Measurements from ENCODE around the gene ODAD4.
A peak's percentile ranks its signal among the peaks of the same experiment; 100 is the strongest.
"Not testable (repeated sequence)": the region's sequence is repeated elsewhere in the genome, so short reads cannot be mapped to it uniquely, and the experiment has no call there.

Gene ODAD4

DNA sequence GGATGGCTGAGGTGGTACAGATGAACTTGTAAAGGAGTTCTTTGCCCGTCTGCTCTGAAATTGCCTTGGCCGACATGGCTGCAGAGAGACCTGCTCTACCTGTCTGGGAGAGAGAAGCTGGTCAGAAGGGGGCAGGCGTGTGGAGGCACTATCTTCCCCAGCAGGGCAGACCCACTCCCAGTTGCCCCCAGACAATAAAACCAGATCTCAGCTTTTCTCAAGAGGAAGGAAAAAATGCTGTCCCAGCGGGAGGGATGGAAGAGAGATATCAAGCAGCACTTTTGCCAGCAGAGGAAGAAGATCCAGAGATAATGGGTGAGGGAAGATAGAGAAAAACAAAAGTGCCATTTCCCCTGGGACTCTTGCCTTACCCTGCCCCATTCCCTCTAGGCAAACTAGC lies 16.6 kb upstream of the ODAD4 start:
- no peak for DNase-seq

DNA sequence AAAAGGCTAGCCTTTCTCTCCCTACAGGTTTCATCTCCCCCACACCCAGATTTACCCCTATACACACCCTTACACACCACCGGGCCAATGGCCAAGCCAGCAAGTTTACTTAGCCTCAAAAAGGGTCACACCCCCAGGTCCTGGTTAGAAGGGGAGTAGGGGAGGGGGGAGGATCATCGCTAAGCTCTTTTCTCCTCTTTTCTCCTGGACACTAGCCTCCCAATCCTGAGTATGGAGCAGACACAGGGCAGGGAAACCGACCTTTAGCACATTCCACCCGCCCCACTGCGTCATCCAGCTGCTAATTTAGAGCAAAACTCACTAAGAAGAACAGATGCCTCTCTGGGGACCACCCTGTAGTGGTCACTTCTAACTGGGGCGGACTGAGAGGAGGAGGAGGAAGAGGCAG lies 16.1 kb upstream of the ODAD4 start:
- no peak for DNase-seq

DNA sequence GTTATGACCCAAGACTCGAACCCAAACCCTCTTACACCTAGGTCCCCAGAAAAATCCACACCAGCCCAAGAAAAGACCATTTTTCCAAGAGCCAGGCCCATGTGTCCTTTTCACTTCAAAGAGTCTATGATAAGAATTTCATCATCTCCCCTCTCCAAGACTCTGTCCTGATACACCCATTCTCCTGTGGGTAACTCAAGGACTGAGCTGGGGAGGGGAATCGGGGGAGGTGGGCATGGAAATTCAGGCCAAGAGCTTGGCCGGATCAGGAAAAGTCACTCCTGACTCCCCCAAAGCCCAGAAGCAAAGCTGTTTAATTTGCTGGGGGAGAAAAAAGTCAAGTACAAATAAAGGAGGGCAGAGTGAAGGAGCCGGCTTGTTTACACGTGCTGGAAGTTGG lies 15.4 kb upstream of the ODAD4 start:
- no peak for DNase-seq

DNA sequence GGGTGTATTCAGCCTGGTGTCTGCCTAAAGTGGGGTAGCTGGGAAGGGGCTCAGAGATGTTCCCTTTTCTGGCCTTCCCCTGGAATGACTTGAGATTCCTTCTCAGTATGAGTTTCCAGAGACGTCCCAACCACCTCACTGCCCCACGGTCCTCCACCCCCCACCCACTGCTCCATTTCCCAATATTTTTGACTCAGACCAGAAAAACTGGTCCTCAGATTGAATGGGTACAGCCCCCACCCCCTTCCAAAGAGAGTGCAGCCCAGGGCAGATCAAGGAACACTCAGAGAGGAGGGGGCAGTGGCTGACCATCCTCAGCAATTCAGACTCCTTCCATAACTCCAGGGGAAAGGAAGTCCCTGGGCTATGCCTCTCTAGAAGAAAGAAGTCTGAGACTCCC lies 14.9 kb upstream of the ODAD4 start:
- DNase-seq, result no peak

DNA sequence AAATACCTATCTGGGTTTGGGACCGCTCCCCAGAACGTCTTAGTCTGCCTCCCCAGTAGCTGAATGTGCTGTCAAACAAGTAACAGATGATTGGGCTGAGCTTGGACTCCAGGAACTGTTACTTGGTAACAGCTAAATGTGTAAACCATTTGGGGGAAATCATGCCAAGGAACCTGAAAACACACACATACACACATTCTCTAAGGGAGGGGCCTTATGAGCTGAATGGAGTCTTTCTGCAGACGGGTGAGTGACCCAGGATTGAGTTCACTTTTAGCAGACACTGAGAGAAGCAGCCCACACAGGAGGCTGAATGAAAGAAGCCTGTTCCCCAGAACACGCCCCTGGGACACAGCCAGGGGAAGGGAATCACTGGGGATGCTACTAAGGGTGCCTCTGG lies 13.2 kb upstream of the ODAD4 start:
- DNase-seq, result peak; percentile 27

DNA sequence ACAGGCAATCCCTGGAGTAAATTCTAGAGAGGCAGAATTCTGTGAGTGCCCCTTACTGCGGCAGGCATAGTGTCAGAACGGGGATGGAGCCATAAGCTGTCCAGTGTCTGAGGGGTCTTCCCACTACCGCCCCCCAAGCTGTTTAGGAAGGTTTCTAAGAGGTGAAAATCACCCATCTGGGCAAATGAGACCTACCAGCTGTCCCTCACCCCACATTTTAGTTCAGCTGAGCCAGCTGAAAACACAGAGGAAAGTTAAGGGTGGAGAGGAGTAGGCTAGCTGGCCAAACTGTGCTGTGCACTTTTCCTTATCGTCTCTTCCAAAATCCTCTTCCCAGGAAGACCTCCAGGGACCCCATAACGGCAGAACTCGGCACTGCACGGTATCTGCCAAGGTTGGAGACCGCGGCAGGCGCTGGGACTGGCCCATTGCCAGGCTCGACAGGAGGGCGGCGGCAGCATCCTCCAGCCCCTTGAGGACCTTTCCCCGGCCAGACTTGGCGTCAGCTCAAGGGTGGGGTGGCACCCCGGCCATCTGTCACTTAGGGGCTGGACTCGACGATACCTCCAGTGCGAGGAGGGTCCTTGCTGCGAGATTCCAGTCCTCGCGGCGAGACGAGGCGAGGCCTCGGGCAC lies 12.6 kb upstream of the ODAD4 start:
- peak; percentile 39 for DNase-seq

DNA sequence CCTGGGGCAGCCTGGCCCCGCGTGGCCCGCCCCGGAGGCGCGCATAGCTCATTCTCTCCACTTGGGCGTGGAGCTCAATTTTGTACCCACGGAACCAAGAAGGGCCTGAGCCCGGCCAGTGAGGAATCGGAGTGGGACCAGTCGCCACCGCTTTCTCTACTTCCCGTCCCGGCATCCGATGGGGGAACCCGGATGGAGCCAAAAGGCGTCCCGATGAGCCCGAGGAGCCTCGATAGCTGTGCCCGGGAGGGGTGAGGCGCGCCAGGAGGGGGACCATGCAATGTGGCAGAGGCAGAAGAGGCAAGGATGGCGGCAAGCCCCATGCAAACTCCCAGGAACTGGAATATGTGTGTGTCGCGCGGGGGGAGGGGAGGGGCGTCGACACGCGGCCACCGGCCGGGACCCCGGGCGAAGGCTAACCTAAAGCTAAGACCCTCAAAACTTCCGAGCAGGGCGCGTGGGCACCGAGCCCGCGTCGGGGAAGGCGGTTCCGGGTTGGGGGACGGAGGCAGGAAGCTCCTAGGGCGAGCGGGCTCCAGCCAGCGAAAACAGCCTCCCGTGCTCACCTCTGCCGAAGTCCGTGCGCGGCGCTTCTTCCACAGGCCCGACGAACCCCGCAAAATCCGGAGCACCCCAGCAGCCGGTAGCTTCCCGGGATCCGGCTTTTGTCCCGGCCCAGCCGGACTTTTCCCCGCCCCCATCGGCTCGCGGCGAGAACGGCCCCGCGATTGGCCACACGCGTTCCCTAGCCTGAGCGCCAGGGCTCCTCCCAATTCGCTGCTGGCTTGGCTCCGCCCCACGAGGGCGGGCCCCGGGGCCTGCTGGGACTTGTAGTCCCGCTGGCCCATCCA lies 11.9 kb upstream of the ODAD4 start, which contains the start of gene ACLY:
TSS of gene ACLY (minus strand) at position 638 of the 851 bp plus-strand sequence. CDS start 5,078 bp downstream, outside the sequence.
- peak; percentile 92 for DNase-seq

DNA sequence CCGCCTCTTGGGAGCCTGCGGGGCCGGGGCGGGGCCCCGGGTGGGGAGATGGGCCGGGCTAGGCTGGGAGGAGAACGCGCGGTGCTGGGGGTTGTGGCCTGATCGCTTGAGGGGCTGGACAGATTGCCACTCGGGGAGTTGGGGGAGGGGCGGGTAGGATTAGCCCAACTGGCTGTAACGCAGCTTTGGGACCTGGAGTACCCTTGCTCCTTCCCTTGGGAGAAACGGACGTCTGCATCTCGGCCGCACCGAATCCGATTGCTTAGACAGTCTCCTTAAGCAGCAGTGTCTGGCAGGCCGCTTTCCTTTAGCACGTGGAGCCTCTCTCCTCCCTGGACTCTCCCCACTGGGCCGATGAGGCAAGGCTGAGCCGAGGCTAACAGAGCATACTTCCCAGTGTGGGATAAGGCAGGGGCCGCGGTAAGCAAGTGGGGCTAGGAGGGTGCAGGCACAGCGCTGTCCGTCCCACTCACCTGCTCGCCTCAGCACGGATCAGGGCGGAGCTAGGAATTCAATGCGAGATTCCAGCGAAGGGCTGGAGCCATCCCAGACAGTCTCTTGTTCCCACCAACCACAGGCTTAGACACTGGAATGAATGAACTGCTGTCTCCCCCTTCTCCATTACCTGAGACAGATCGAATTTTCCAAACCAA lies 11.1 kb upstream of the ODAD4 start:
- peak; percentile 79 for DNase-seq

DNA sequence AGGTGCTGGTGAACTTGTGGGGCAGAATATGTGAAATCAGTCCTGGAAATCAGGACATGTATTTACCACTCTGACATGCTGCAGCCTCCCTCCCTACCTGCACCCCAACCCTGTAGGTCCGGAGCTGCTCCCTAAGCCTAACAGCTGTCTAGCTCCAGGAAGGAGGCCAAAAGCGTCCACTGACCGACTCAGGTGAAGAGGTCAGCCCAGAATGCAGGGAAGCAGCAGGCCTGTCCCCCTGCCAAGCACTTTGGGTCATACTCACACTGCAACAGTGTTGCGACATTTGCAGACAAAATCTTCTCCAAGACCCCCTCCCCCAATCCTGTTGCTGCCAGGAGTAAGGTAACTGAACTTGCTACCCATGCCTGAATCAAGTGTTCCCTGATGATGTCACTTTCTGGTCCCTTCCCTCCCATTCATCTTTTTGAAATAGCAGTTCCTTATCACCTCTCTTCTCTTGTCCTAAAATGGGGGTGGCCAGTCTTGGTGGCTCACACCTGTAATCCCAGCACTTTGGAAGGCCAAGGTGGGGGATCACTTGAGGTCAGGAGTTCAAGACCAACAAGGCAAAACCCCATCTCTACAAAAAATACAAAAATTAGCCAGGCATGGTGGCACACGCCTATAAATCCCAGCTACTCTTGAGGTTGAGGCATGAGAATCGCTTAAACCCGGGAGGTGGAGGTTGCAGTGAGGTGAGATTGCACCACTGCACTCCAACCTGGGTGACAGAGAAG lies 10.4 kb upstream of the ODAD4 start:
- peak; percentile 3 for DNase-seq

DNA sequence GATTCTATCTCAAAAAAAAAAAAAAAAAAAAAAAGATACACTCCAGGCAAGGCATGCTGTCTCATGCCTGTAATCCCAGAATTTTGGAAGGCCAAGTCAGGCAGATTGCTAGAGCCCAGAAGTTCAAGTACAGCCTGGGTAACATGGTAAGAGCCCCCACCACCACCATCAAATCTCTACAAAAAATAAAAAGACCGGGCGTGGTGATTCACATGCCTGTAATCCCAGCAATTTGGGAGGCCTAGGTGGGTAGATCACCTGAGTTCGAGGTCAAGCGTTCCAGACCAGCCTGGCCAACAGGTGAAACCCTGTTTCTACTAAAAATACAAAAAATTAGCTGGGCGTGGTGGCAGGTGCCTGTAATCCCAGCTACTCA lies 9.8 kb upstream of the ODAD4 start:
- no peak for DNase-seq

DNA sequence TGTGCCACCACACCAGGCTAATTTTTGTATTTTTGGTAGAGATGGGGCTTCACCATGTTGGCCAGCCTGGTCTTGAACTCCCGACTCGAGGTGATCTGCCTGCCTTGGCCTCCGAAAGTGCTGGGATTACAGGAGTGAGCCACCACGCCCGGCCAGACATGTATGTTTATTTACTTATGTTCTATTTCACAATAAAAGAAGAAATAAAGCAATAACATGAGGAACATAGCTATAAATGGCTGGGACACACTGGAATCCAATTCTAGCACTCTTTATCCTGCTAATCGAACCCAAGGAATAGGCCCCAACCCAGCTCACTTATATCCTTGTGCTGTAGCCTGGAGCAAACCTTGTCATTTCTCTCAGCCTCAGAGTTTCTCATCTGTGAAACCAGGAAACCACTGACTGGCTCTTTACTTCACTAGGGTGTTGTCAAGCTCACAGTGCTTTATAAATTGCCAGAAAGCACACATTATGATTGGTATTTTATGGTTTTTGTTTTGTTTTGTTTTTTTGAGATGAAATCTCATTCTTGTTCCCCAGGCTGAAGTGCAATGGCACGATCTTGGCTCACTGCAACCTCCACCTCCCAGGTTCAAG lies 4.3 kb upstream of the ODAD4 start:
- DNase-seq, result no peak

DNA sequence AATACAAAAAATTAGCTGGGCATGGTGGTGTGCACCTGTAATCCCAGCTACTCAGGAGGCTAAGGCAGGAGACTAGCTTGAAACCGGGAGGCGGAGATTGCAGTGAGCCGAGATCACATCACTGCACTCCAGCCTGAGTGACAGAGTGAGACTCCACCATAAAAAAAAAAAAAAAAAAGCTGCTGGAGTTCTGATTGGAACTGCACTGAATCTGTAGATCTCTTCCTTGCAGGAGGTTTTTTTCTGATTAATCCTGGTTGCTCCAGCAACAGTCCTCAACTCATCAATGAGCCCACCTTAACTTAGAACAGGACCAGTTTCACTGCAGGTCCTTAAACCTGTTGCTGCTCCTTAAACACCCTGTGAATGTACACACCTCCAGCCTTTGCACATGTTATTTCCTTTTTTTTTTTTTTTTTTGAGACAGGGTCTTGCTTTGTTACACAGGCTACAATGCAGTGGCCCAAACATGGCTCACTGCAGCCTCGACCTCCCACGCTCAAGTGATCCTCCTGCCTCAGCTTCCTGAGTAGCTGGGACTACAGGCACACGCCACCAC lies 1.6 kb upstream of the ODAD4 start:
- no peak for DNase-seq

DNA sequence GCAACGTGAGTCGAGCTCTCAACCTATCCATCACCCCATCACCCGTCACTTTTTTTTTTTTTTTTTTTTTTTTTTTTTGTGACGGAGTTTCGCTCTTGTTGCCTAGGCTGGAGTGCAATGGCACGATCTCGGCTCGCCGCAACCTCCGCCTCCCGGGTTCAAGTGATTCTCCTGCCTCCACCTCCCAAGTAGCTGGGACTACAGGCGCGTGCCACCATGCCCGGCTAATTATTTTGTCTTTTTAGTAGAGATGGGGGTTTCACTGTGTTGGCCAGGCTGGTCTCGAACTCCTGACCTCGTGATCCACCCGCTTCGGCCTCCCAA lies 378 bp downstream of the ODAD4 start:
- DNase-seq, result not testable (repeated sequence)

DNA sequence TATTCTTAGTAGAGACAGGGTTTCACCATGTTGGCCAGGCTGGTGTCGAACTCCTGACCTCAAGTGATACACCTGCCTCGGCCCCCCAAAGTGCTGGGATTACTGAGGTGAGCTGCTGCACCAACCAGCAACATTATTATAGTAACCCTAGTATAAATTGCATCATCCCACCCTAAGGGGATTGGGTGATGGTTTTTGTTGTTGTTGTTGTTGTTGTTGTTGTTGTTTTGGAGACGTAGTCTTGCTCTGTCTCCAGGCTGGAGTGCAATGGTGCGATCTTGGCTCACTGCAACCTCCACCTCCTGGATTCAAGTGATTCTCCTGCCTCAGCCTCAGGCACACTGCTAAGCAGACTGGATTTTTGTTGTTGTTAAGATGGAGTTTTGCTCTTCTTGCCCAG lies 1.3 kb downstream of the ODAD4 start:
- DNase-seq, result not testable (repeated sequence)

DNA sequence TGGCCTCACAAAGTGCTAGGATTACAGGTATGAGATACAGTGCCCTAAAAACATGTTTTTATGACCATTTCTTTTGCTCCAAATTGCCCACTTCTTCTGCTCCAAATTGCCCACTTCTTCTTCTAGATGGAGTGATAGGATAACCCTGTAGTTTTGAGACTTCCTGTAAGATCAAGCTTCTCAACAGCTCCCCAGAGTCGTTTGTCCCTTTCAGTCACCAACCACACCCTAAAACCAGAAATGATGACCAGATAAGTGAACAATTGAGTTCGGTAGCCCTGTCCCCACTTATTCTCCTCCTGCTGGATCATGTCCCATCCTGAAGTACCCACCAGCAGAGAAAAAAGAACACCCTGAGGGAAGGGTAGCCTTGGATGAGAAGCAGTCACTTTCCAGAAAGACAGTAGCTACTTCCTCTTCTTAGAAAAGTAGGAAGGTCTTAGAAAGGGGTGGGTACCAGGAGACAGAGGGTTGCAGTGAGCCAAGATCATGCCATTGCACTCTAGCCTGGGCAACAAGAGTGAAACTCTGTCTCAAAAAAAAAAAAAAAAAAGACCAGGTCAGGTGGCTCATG lies 2.5 kb downstream of the ODAD4 start:
- no peak for DNase-seq

DNA sequence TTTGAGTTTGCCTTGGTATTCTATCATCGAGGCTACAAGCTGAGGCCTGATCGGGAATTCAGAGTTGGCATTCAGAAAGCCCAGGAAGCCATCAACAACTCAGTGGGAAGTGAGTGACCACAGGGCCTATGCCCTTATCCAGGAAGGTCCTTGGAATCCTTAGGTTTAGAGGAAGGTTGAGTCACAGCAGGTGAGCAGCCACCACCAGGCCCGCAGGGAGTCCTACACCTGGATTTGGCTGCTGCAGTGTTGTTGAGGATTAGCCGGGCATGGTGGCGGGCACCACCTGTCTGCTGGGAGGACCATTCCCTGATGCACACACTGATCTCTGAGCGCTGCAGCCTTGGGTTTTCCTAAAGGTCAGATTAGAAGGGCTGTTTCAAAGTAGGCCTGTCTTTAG lies 5.2 kb downstream of the ODAD4 start:
- DNase-seq, result no peak

DNA sequence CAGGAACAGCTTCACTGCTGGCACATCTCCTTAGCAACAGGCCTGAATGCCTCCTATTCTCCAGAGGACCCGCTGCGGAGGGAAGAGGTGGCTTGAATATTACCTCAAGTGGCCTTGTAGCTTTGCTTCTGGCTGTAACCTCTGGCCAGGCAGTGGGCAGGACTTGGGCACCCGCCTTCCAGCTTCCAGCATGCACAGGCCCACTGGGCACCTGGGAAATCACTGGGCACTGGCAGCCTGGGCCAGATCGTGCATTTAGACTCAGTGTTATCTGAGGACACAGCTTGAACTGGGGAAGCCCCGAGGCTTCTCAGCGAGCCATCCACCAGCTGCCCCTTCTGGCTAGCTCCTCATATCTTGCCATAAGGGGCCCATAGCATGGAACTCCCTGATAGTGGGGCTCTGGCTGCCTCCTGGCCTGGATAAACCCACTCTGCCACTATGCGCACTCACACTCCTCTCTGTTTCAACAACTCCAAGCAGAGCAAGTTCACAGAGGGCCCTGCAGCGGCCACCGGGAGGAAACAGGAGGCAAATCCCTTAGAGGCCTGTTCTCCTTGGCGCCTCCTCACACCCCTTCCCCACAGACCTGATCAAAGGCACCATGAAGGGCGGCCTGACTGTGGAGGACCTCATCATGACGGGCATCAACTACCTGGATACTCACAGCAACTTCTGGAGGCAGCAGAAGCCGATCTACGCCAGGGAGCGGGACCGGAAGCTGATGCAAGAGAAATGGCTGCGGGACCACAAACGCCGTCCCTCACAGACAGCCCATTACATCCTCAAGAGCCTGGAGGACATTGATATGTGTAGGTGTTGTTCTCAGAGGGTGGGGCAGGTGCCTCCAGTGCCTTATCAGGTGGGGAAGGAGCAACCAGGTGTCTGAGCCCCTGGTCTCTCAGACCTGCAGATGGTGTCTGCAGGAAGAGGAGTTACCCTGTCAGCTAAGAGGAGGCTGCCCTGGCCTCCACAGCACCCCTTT lies 7.8 kb downstream of the ODAD4 start:
- DNase-seq, result no peak

DNA sequence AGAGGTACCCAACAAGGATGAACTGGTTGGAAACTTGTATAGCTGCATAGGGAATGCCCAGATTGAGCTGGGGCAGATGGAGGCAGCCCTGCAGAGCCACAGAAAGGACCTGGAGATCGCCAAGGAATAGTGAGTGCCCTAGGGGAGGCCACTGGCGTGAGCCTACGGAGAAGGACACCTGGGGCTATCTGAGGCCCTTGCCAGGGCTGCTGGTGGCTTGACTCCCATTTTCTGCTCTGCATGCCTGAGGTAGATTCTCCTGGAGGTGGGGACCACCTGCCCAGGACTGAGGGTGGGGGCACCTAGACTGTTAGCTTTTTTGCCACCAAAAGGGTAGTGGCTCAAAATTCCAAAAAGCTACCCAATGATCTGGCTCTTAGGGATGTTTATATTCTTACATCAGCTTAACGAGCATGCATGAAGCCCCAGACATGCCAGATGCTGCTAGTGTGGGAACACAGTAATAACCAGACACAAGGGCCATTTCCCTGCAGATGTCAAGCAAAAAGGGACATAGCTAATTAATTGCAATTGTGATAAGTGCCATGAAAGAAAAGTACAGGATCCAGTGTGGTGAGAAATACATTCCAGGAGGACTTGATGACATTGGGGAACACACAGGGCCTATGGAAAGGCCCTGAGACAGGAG lies 8.8 kb downstream of the ODAD4 start:
- DNase-seq, result peak; percentile 72

DNA sequence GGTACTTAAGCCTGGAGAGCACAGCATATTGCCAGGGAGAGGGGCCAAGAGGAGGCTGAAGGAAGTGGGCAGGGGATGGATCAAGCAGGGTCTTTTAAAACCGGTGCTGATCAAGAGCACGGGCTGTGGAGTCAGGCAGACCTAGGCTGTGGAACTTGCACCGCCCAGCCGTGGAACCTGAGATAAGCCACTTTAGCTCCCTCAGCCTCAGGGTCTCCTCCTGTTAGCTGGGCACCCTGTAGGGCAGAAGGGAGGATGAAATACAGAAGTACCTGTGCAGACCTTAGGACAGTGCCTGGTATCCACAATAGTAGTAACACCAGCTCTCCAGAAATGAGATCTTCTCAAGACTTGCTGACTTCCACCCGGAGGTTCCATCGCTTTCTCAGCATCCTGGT lies 9.3 kb downstream of the ODAD4 start:
- DNase-seq, result no peak

DNA sequence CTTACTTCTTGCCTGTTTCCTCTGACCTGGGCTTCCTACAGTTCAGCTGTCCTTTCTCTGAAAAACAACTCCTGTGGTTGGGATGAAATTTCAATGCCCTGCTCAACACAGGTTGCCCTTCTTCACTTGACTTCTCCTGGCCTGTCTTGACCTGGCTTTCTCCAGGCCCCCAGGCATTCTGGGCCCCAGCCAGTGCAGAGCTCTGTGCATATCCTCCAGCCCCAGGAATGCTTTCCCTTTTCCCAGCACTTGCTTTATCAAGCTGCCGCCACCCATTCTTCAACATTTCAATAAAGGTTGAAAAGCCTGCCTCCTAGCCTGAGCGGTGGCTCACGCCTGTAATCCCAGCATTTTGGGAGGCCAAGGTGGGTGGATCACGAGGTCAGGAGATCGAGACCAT lies 10.8 kb downstream of the ODAD4 start:
- no peak for DNase-seq

Measured in NCI-H1694 treated with DMSO at 0.1 percent for 48 hours (cell line).